Fibroblast of pulmonary artery (primary cell): ENCODE data around the gene CNTN4.

ENCODE experiments used
- DNase-seq: peaks from one replicate; pipeline ENCODE4 v3.0.0-alpha.2; 2010; ENCODE audit warnings: low read depth
- H3K4me3 ChIP-seq: replicated peaks from 2 replicates; pipeline ENCODE4 v1.5.1; 2011; ENCODE audit warnings: low read depth, mild to moderate bottlenecking, control low read depth, low read length, moderate library complexity
- CTCF ChIP-seq: IDR thresholded peaks from 2 replicates; pipeline ENCODE4 v1.5.1; 2011; ENCODE audit warnings: mild to moderate bottlenecking, control low read depth, low read length, inconsistent platforms; ENCODE audit errors: missing control alignments

Gene CNTN4

GRCh38 chr3:2110597-2111117 lies 12.0 kb downstream of the CNTN4 start:
- no peak for TF ChIP-seq CTCF
- DNase-seq, result no peak
- H3K4me3 ChIP-seq, result no peak overlapping the region

GRCh38 chr3:2114617-2115275 lies 16.1 kb downstream of the CNTN4 start:
- TF ChIP-seq CTCF, result no peak
- no peak overlapping the region for H3K4me3 ChIP-seq
- DNase-seq, result no peak

GRCh38 chr3:2130726-2131125 lies 32.1 kb downstream of the CNTN4 start:
- DNase-seq, result no peak
- no peak overlapping the region for H3K4me3 ChIP-seq
- TF ChIP-seq CTCF, result no peak

GRCh38 chr3:2133146-2133545 lies 34.5 kb downstream of the CNTN4 start:
- H3K4me3 ChIP-seq, result no peak overlapping the region
- no peak for DNase-seq
- no peak for TF ChIP-seq CTCF

GRCh38 chr3:2137651-2138050 lies 39.0 kb downstream of the CNTN4 start:
- no peak overlapping the region for H3K4me3 ChIP-seq
- DNase-seq, result no peak
- TF ChIP-seq CTCF, result no peak

- no peak for TF ChIP-seq CTCF
- no peak overlapping the region for H3K4me3 ChIP-seq
- no peak for DNase-seq
Measured at GRCh38 chr3:2141482-2141881, 42.8 kb downstream of the CNTN4 start.
